OCI-LY1 (cell line): ENCODE results near the gene CHAT.

ENCODE experiments used
- EZH2 ChIP-seq: fragments of 200-600 bp; sonication (generic), shearing (Covaris generic); IDR thresholded peaks from 2 replicates; pipeline ENCODE4 v1.8.0; 2017; ENCODE audit warnings: borderline replicate concordance, mixed run types, mild to moderate bottlenecking, antibody characterized with exemption, low read length, moderate library complexity, mixed read lengths
- TF ChIP-seq, protein P1 (sequence below): fragments of 200-600 bp; sonication (generic), shearing (Covaris generic); IDR thresholded peaks from 2 replicates; pipeline ENCODE4 v1.5.1; 2017; ENCODE audit warnings: mild to moderate bottlenecking, antibody characterized with exemption, low read length, moderate library complexity, mixed read lengths

DNA sequence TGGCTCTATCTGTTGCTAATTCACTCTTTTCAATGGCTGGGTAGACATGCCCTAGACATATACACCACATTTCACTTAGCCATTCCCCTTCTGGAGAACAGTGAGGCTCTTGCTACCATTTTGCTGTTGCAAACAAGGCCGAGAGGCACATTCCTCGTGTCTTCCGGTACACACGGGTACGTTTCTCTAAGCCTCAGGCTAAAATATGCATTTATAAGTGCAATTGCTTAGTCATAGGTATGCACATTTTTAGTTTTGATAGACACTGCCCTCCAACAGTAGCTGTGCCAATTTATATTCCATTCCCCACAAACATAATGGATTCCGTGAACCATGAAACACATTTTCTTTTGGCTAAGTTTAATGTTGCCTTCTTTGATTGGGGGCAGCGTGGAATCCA lies 13.2 kb downstream of the CHAT start:
- TF ChIP-seq, protein P1, sequence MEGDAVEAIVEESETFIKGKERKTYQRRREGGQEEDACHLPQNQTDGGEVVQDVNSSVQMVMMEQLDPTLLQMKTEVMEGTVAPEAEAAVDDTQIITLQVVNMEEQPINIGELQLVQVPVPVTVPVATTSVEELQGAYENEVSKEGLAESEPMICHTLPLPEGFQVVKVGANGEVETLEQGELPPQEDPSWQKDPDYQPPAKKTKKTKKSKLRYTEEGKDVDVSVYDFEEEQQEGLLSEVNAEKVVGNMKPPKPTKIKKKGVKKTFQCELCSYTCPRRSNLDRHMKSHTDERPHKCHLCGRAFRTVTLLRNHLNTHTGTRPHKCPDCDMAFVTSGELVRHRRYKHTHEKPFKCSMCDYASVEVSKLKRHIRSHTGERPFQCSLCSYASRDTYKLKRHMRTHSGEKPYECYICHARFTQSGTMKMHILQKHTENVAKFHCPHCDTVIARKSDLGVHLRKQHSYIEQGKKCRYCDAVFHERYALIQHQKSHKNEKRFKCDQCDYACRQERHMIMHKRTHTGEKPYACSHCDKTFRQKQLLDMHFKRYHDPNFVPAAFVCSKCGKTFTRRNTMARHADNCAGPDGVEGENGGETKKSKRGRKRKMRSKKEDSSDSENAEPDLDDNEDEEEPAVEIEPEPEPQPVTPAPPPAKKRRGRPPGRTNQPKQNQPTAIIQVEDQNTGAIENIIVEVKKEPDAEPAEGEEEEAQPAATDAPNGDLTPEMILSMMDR = no peak
- TF ChIP-seq EZH2 = no peak
